Esophagus muscularis mucosa (tissue), 4 donors: ENCODE data around the gene EDDM3A.

Experiments used
- CTCF ChIP-seq, 3 experiments: fragments of 200-600 bp in 2 of 3; fragments of 450-650 bp in 1 of 3; sonication (generic) in 2 of 3; IDR thresholded peaks; one replicate each; pipeline ENCODE4 v1.5.1; 2017 to 2019; ENCODE audit warnings: antibody characterized with exemption in 3 of 3, mild to moderate bottlenecking in 2 of 3, moderate library complexity in 1 of 3
- EP300 ChIP-seq: sonication (generic); formaldehyde crosslinking; IDR thresholded peaks from one replicate; pipeline ENCODE4 v1.6.1; 2017; ENCODE audit warnings: antibody characterized with exemption
- POLR2AphosphoS5 ChIP-seq, 2 donors: sonication (generic); formaldehyde crosslinking; IDR thresholded peaks; one replicate each; pipeline ENCODE4 v1.6.1; 2017; ENCODE audit warnings: antibody characterized with exemption in 2 of 2

- TF ChIP-seq CTCF (IDR thresholded peaks at IDR 0.05) (no peak), EP300 (no peak), POLR2AphosphoS5 (IDR thresholded peaks at IDR 0.05) (no peak)
Observed at GRCh38 chr14:20733684-20734429, 11.8 kb upstream of the EDDM3A start.
